Lung microvascular endothelial cell (primary cell): ENCODE results near the gene NFIA. TPM values are rescaled to one million over a fixed set of nuclear protein-coding genes. Genes with fewer than 3 reads are reported as not detected.
"Not testable (repeated sequence)": the region's sequence is repeated elsewhere in the genome, so short reads cannot be mapped to it uniquely, and the experiment has no call there.

ENCODE experiments used
- DNase-seq, 2 donors: peaks; one replicate each; pipeline versions ENCODE4 v3.0.0 to v3.0.0-alpha.2; 2010; ENCODE audit warnings: low read depth in 2 of 2
- total RNA-seq: library from RNA; depleted of rRNA; stranded (reverse); fragments of >200 nt; gene quantifications from 2 replicates; pipeline ENCODE4 v1.2.1, GENCODE V29; 2014

NFIA gene
- total RNA-seq, 1 donor from 2014 or later = 14.3 TPM

GRCh38 chr1:61450872-61451571, 368.7 kb downstream of the NFIA start:
- DNase-seq = no peak

DNA sequence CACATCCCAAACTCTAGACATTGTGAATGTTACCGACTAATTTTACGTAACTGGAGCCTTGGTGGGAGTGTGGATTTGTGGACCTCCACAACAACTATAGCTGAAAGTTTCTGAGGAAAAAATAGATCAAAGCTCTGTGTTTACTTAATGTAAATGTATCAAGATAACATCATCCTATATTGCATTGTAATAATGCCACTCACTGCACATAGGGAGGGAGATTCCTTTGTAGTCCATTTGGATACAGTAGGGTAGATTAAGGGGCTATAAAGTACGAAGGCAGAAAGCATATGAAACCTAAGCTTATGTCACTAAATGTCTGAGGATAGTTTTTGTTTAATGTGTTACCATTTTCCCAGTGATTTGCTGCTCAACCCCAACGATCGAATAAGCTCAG, 369.2 kb downstream of the NFIA start:
- no peak for DNase-seq

- peak in 1 of 2 donors; percentile 10 for DNase-seq
Observed at GRCh38 chr1:61452176-61453035, 370.0 kb downstream of the NFIA start.

DNA sequence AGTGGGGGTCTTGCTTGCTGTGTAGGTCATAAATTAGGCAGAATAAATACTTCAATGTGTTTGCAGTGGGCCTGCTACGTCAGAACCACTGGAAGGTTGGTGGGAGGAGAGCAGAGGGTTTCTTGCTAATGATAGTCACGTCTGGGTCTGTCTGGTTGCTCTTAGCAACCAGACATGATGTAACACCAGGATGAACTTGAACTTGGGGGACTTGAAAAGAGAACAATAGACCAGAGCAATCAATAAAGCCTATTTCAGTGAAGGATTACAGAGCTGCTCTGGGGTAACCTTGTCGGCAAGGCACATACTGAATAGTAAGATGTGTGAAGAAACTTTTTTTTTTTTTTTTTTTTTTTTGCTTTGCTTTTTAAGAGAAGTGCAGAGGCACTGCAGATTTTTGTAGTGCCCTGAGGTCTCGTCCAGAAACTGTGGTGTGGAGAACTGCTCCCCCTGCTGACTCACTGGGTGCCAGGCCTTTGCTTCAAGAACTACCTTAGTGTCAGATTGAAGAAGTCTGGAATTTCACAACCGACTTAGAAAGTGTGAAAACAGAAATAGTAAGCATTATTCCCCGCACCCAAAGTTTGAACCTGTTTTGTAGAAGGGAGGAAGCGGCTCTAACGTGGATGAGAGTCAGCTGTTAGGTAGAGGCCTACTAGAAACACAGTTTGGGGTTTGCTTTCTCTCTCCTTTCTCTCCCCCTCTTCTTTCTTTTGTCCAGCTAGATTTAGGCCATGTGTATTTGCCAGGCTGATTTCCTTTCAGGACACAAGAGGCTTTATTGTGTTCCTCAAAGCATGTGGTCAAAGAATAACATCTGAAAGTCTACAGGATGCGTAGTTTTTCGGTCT, 371.0 kb downstream of the NFIA start:
- peak; percentile 86 to 97 for DNase-seq

DNA sequence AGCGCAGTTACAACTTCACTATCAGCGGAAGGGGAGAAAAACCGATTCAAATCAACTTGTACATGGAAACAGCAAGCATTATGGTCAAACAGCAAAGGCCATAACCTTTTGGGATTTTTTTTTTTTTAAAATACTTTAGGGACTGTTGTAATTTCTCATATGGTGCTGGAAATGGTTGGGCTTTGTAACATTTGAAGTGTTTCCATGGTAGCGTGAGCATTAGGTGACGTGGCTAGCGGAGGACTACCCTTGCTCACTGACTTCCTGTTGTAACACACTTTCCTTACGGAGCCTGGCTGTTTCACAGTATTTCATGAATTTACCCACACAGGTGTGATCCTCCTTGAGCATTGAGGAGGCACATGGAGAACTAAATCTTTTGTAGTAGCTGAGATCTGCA, 373.0 kb downstream of the NFIA start:
- DNase-seq = peak; percentile 44 to 53

DNA sequence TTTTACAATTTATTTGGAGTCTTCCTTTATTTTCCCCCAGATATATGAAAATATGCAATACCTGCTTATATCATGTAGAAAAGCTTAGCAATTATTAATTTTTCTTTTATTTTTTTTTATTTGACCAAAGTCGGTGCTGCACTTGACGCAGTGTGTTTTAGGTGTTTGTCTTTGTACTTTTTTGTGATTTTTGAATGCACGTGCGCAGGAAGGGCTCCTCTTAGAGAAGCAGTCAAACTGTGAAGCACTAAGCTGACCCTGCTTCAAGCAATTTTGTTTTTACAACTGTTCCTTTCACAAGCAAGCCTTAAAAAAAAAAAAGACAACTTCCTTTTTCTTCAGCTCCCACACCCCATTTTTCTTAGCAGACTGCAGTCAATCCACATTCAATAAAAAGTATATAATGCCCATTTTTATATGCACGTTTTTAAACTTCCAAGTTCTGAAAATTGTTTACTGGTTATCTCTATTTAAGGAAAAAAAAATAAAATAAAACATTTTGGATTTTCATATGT, 375.2 kb downstream of the NFIA start:
- DNase-seq = no peak

GRCh38 chr1:61459345-61459744, 377.0 kb downstream of the NFIA start:
- DNase-seq = no peak

DNA sequence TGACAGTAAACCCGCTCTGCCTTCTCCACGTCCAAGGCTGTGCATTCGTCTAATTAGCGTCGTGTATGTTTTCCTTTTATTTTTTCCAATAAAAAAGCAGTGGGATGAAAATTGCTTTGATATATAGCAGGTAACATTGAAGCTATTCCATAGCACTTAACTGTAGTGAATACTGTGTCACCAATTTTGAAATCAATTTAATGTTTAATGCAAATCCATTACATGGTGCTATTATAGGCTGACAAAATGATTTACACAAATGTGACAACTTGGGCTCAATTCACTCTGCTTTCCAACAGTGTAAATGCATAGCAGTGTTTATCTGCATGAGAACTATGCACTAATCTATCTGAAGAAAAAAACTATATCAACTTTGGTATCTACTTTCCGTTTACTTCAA, 377.8 kb downstream of the NFIA start:
- no peak for DNase-seq

GRCh38 chr1:61461406-61462384, 379.3 kb downstream of the NFIA start:
- no peak for DNase-seq

GRCh38 chr1:61462628-61463027, 380.3 kb downstream of the NFIA start:
- DNase-seq = no peak

GRCh38 chr1:61463220-61463619, 380.9 kb downstream of the NFIA start:
- DNase-seq = no peak

DNA sequence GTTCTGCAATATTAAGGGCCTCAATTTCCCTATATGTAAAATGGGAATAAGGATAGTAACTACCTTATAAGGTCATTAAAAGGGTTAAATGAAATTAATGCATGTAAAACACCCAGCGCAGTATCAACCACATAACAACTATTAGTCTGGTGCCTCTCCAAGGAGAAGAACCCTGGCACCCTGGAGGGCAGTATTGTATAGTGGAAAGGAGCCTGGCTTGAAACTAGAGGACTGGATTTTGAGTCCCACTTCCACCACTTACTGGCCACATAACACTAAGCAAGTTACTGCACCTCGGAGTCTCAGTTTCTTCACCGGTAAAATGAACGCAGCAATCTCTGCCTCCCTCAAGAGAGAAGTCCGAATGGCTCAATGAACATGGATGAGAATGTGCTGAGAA, 385.5 kb downstream of the NFIA start:
- DNase-seq = not testable (repeated sequence)

DNA sequence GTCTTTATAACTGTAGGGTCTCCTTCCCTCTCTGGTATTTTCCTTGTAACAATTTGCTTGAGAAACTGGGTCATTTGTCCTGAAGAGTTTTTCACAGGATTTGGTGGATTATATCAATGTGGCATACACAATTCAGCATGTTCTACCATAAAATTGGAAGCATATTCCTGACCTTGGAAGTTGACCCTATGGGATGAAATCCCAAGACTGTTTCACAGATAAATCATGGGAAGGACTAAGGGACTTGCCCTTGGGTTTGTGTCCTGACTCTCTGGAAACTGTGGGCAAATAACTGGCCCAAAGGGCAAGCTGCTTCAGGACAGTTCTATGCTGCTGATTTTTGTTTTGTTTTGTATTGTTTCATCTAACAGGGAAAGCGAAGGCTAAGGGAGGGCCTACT, 387.0 kb downstream of the NFIA start:
- no peak for DNase-seq

DNA sequence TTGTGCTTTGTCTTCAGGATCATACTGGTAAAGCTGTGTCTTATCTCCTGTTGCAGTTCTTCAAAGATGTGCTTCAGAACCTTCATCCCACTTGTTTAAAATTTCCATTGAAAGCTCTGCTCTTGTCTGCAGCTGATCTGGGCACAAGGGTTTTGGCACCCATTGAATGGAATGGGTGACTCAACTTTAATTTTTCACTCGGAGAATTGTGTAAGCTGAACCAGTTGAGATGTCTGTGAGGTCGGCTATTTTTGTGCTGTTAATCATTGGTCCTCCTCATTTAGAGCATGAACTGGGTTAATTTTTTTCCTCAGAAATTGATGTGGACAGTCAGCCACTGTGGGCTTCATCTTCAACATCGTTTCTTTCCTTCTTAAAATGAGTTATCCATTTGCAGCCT, 390.5 kb downstream of the NFIA start:
- DNase-seq = no peak

DNA sequence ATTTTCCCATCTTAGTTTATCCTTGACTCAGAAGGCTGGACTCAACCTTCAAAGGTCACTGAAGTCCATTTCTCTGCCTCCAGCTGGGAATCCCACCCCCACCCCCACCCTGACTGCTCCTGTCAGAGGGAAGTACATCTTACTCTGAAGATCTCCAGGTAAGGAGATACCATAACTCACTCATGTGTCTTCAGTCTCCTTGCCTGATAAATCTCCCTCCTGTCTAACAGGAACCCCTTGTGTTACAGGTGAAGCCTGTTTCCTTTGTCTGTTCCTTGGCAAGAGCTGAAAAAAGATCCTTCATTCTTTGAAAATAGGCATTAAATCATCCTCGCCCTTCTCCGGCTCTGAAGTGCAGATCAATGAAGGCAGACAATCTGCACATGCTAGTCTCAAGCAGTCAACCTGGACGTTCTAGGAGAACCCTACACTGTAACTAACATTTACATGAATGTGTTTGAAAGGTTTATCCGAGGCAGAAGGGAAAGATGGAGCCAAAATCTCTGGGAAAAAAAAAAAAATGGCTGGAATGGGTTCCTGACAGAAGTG, 392.0 kb downstream of the NFIA start:
- no peak for DNase-seq

DNA sequence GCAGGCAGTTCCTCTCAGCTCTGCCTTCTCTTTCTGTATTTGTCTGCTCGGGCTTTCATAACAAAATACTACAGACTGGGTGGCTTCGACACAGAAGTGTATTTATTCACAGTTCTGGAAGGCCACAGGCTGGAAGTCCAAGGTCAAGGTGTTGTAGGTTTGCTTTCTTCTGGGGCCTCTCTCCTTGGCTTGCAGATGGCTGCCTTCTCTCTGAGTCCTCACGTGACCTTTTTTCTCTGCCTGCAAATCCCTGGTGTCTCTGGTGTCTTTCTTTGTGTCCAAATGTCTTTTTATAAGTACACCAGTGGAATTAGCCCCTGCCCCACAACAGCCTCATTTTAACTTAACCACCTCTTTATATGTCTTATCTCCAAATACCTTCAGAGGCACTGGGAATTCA, 392.6 kb downstream of the NFIA start:
- DNase-seq = no peak

GRCh38 chr1:61477301-61477700, 394.9 kb downstream of the NFIA start:
- DNase-seq = no peak

DNA sequence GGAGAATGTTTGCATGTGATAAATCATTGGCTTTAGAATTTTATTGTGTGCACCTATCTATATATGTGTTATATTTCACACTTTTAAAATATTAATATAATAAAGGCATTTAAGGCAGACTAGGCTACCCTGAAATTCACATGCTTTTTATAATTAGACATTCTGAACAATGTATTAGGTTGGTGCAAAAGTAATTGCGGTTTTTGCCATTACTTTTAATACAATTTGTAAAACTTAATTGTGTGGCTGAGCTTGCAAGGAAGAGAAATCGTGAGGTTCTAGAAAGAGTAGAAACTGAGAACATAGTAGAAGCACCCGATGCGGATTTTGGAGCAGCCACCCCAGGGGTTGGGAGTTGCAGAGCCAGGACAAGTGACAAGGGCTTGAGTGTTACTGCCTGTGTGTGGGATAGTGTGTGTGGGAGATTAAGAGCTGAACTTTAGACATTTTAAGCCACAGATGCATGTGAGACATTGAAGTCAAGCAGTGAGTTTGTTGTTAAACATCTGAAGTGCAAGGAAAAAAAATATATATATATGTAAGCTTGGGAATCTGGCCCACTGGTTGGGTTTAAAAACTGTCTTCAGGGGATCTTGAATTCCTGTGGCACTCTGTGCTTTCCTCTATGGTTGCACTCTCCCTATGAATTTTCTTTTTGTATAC, 398.0 kb downstream of the NFIA start:
- DNase-seq = no peak

GRCh38 chr1:61481315-61481715, 399.0 kb downstream of the NFIA start:
- no peak for DNase-seq
